CD4-positive, CD25-positive, alpha-beta regulatory T cell (primary cell): Measurements from ENCODE around the gene EYA2. TPM values are rescaled to one million over a fixed set of nuclear protein-coding genes. Genes with fewer than 3 reads are reported as not detected.

ENCODE experiments used
- ATAC-seq, 2 donors: fragments of 150-1000 bp; cut with Tn5 transposase; one replicate each; pipeline ENCODE4 v1.10.0; 2021; ENCODE audit warnings: low read depth in 2 of 2, moderate number of reproducible peaks in 2 of 2, moderate library complexity in 1 of 2
- DNase-seq, 3 donors: peaks; one replicate each; pipeline versions ENCODE4 v3.0.0 to v3.0.0-alpha.2; 2012 to 2022; ENCODE audit warnings: mixed read lengths in 1 of 3
- H3K27ac ChIP-seq: one replicate; pipeline ENCODE4 v1.7.0; 2013; ENCODE audit warnings: mild to moderate bottlenecking, low read length; ENCODE audit not compliant: insufficient read depth, poor library complexity, severe bottlenecking
- H3K27me3 ChIP-seq: one replicate; pipeline ENCODE4 v1.7.0; 2013; ENCODE audit warnings: low read length; ENCODE audit not compliant: control insufficient read depth, insufficient read depth
- H3K36me3 ChIP-seq: one replicate; pipeline ENCODE4 v1.7.0; 2013; ENCODE audit warnings: mild to moderate bottlenecking, low read length, moderate library complexity; ENCODE audit not compliant: control insufficient read depth, insufficient read depth
- H3K4me1 ChIP-seq: 2 replicates; pipeline ENCODE4 v1.7.0; 2013; ENCODE audit warnings: mild to moderate bottlenecking, low read length; ENCODE audit not compliant: insufficient read depth, control insufficient read depth, poor library complexity, severe bottlenecking
- H3K4me3 ChIP-seq: one replicate; pipeline ENCODE4 v1.7.0; 2013; ENCODE audit warnings: low read depth, mild to moderate bottlenecking, low read length, moderate library complexity
- H3K9me3 ChIP-seq, 2 experiments: 1 replicate in 1 of 2; 2 replicates in 1 of 2; pipeline ENCODE4 v1.7.0; 2013; ENCODE audit warnings: low read length in 2 of 2, mild to moderate bottlenecking in 1 of 2, moderate library complexity in 1 of 2; ENCODE audit not compliant: control insufficient read depth in 2 of 2
- H3K27ac Mint-ChIP-seq, 3 donors: one replicate each; pipeline ENCODE4 v1.8.0; 2020 to 2022; ENCODE audit warnings: mild to moderate bottlenecking in 3 of 3, mixed read lengths in 3 of 3, moderate library complexity in 2 of 3
- H3K27me3 Mint-ChIP-seq: one replicate; pipeline ENCODE4 v1.8.0; 2022; ENCODE audit warnings: mild to moderate bottlenecking, mixed read lengths
- H3K36me3 Mint-ChIP-seq: one replicate; pipeline ENCODE4 v1.8.0; 2020; ENCODE audit warnings: mixed read lengths
- H3K4me1 Mint-ChIP-seq, 4 donors: one replicate each; pipeline ENCODE4 v1.8.0; 2020 to 2022; ENCODE audit warnings: mixed read lengths in 4 of 4, mild to moderate bottlenecking in 1 of 4
- H3K4me3 Mint-ChIP-seq, 4 donors: one replicate each; pipeline ENCODE4 v1.8.0; 2020 to 2022; ENCODE audit warnings: mild to moderate bottlenecking in 4 of 4, mixed read lengths in 4 of 4, moderate library complexity in 3 of 4
- H3K9me3 Mint-ChIP-seq, 7 donors: one replicate each; pipeline ENCODE4 v1.8.0; 2020 to 2022; ENCODE audit warnings: mixed read lengths in 7 of 7, mild to moderate bottlenecking in 3 of 7, moderate library complexity in 2 of 7
- polyA plus RNA-seq, 4 donors: library from polyadenylated mRNA; unstranded; fragments of 300-500 nt; fragmentation: Illumina TruSeq; gene quantifications; one replicate each; pipeline ENCODE4 v1.2.3, GENCODE V29; 2021
- total RNA-seq: library from RNA; stranded (reverse); gene quantifications from one replicate; pipeline ENCODE4 v1.2.3, GENCODE V29; 2022

The EYA2 gene
- total and polyA plus RNA-seq, 5 donors from 2014 or later = not detected

DNA sequence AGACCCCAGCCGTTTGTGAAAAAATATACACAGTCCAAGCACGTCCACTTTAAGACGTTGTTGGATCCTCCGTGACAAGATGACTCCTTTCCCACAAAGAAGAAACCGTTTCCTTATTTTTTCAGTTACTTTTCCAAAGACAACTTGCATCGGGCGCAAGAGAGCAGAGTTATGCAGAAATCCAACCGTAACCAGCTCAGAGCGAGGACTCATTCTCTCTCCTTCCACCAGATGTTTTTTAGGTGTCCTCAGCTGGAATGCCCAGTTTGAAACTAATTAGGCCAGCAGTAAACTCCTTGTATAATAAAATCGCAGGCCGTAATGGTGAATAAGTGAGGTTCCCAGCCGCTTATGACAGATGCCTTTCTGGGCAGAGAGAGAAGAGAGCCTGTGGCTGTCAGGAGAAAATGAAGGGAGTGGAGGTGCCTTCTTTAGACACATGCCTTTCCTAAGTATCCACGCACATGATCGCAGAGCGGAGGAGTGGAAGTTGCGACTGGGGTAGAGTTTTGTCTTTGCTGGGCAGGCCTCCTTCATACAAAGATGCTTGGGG lies 2.8 kb downstream of the EYA2 start:
- no peaks in the 10 kb centered on the region for H3K4me1 Mint-ChIP-seq
- ATAC-seq (no peak), DNase-seq (no peak)
- no peak overlapping the region for H3K27ac ChIP-seq
- no peaks in the 10 kb centered on the region for H3K36me3 ChIP-seq
- no peak overlapping the region for H3K4me3 Mint-ChIP-seq
- H3K36me3 Mint-ChIP-seq = no peaks in the 10 kb centered on the region
- no peak overlapping the region for H3K27ac Mint-ChIP-seq
- H3K9me3 Mint-ChIP-seq = peaks cover 0 to 1% (median 0%) of the 10 kb centered on the region in 7 donors
- H3K4me1 ChIP-seq = no peaks in the 10 kb centered on the region
- peaks cover 6% of the 10 kb centered on the region for H3K27me3 ChIP-seq
- H3K4me3 ChIP-seq = no peak overlapping the region
- no peaks in the 10 kb centered on the region for H3K9me3 ChIP-seq
- peaks cover 70% of the 10 kb centered on the region for H3K27me3 Mint-ChIP-seq

DNA sequence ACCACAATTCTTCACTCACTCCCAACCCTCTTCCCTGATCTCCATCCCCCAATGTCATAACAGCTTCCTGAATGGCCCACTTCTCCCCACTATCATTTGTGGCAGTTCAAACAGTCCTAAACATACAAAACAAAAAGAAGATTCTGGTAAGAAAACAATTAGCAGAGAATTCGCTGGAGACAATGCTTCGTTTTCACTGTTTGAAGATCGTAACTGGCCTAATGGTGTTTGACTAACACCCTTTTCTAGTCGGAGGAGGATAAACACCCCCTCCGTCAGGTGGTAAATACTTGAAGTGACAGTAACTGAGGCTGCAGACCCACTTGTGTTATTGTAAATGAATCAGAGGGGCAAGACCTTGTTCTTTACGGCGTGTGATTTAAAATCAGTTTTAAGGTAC lies 3.8 kb downstream of the EYA2 start:
- no peaks in the 10 kb centered on the region for H3K4me1 ChIP-seq
- no peaks in the 10 kb centered on the region for H3K36me3 Mint-ChIP-seq
- DNase-seq (no peak), ATAC-seq (no peak)
- no peaks in the 10 kb centered on the region for H3K9me3 ChIP-seq
- peaks cover 0 to 1% (median 0%) of the 10 kb centered on the region in 7 donors for H3K9me3 Mint-ChIP-seq
- H3K27ac ChIP-seq = no peak overlapping the region
- no peak overlapping the region for H3K4me3 ChIP-seq
- H3K27me3 Mint-ChIP-seq = peaks cover 64% of the 10 kb centered on the region
- no peaks in the 10 kb centered on the region for H3K4me1 Mint-ChIP-seq
- no peak overlapping the region for H3K4me3 Mint-ChIP-seq
- H3K36me3 ChIP-seq = no peaks in the 10 kb centered on the region
- H3K27me3 ChIP-seq = peaks cover 6% of the 10 kb centered on the region
- no peak overlapping the region for H3K27ac Mint-ChIP-seq

DNA sequence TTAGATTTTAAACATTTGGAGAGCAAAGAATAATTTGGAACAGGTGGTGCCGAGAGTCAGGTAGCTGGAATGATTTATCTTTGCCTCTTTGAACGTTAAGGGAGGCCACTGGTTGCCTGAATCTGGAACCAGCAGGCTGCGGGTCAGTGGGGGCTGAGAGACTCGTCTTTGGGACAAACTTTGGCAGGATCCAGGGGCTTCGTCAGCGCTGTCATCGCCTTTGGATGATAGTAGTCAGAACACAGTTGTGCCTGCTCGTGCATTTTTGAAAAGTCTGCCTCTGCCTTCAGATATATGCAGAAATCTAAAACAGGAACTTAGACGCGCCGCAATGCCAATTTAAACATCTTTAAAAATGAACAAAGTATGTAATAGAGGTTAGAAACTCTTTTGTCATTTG lies 5.0 kb downstream of the EYA2 start:
- ATAC-seq = no peak
- H3K4me1 Mint-ChIP-seq = no peaks in the 10 kb centered on the region
- peaks cover 53% of the 10 kb centered on the region for H3K27me3 Mint-ChIP-seq

GRCh38 chr20:46900086-46900485 lies 5.4 kb downstream of the EYA2 start:
- ATAC-seq (no peak), DNase-seq (no peak)
- Histone ChIP-seq H3K4me1 (no peaks in the 10 kb centered on the region), H3K4me3 (no peak overlapping the region), H3K36me3 (no peaks in the 10 kb centered on the region), H3K27ac (no peak overlapping the region), H3K27me3 (no peaks in the 10 kb centered on the region), H3K9me3 (no peaks in the 10 kb centered on the region)
- Mint-ChIP-seq H3K27ac (no peak overlapping the region), H3K4me3 (no peak overlapping the region), H3K27me3 (peaks cover 53% of the 10 kb centered on the region), H3K4me1 (no peaks in the 10 kb centered on the region), H3K9me3 (peaks cover 0 to 1% (median 0%) of the 10 kb centered on the region in 7 donors), H3K36me3 (no peaks in the 10 kb centered on the region)

More for the DNA sequence above, 5.0 kb downstream of the EYA2 start:
- Histone ChIP-seq H3K27ac (no peak overlapping the region), H3K4me3 (no peak overlapping the region), H3K4me1 (no peaks in the 10 kb centered on the region), H3K36me3 (no peaks in the 10 kb centered on the region), H3K9me3 (no peaks in the 10 kb centered on the region), H3K27me3 (no peaks in the 10 kb centered on the region)
- DNase-seq = no peak
- H3K27ac Mint-ChIP-seq = no peak overlapping the region
- H3K4me3 Mint-ChIP-seq = no peak overlapping the region
- no peaks in the 10 kb centered on the region for H3K36me3 Mint-ChIP-seq
- H3K9me3 Mint-ChIP-seq = peaks cover 0 to 1% (median 0%) of the 10 kb centered on the region in 7 donors

- DNase-seq (no peak), ATAC-seq (no peak)
- Mint-ChIP-seq H3K9me3 (peaks cover 0 to 1% (median 0%) of the 10 kb centered on the region in 7 donors), H3K27me3 (peaks cover 45% of the 10 kb centered on the region), H3K27ac (no peak overlapping the region), H3K4me3 (no peak overlapping the region), H3K36me3 (no peaks in the 10 kb centered on the region), H3K4me1 (no peaks in the 10 kb centered on the region)
- H3K4me3 ChIP-seq = no peak overlapping the region
- H3K4me1 ChIP-seq = no peaks in the 10 kb centered on the region
- H3K36me3 ChIP-seq = no peaks in the 10 kb centered on the region
- H3K27me3 ChIP-seq = no peaks in the 10 kb centered on the region
- H3K9me3 ChIP-seq = no peaks in the 10 kb centered on the region
- no peak overlapping the region for H3K27ac ChIP-seq
These were observed 6.2 kb downstream of the EYA2 start for GRCh38 chr20:46900826-46901225.

DNA sequence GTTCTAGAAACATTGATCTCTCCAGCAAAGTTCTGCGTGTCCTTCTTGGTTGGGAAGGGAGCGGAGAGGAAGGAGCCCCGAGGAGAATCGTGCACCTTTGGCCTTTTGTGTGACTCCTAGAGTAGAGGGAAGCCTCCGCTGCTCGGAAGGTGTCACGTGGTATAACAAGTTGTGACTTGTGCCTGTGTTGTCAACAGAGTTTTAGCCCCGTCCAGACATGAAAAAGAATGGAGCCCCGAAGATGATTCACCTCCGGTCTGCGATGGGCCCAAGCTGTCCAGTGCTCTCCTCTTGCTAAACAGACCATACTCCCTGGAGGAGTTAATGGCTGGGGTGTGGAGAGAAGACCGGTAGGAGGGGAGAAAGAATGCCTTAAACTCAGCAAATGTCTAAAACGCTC lies 7.0 kb downstream of the EYA2 start:
- ATAC-seq = no peak
- Mint-ChIP-seq H3K36me3 (no peaks in the 10 kb centered on the region), H3K27me3 (peaks cover 39% of the 10 kb centered on the region), H3K27ac (no peak overlapping the region), H3K4me1 (no peaks in the 10 kb centered on the region), H3K9me3 (peaks cover 0 to 1% (median 0%) of the 10 kb centered on the region in 7 donors), H3K4me3 (no peak overlapping the region)
- no peak overlapping the region for H3K27ac ChIP-seq
- no peak for DNase-seq
- H3K9me3 ChIP-seq = no peaks in the 10 kb centered on the region
- H3K4me3 ChIP-seq = no peak overlapping the region
- H3K27me3 ChIP-seq = no peaks in the 10 kb centered on the region
- no peaks in the 10 kb centered on the region for H3K4me1 ChIP-seq
- H3K36me3 ChIP-seq = no peaks in the 10 kb centered on the region

DNA sequence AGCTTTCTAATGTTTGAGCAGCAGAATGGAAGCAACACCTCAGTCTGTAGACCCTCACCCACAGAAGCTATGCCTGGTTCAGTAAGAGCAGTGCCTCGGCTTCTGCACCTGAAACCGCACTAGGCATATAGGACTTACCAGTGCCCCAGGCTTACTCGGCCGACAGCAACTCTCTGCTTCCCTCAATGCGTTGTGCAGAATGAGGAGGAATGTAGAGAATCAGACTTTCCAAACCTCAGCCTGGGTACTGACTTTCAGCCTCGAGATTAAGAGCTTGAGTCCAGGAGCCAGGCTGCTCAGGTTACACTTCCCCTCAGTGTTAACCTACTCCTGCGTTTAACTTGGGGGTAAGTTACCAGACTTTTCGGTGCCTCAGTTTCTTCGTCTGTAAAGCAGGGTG lies 8.6 kb downstream of the EYA2 start:
- Histone ChIP-seq H3K4me1 (no peaks in the 10 kb centered on the region), H3K36me3 (no peaks in the 10 kb centered on the region), H3K9me3 (no peaks in the 10 kb centered on the region), H3K4me3 (no peak overlapping the region), H3K27ac (no peak overlapping the region), H3K27me3 (no peaks in the 10 kb centered on the region)
- no peaks in the 10 kb centered on the region for H3K4me1 Mint-ChIP-seq
- no peak overlapping the region for H3K4me3 Mint-ChIP-seq
- DNase-seq = no peak
- no peak overlapping the region for H3K27ac Mint-ChIP-seq
- ATAC-seq = no peak
- peaks cover 29% of the 10 kb centered on the region for H3K27me3 Mint-ChIP-seq
- no peaks in the 10 kb centered on the region for H3K36me3 Mint-ChIP-seq
- no peaks in the 10 kb centered on the region for H3K9me3 Mint-ChIP-seq

DNA sequence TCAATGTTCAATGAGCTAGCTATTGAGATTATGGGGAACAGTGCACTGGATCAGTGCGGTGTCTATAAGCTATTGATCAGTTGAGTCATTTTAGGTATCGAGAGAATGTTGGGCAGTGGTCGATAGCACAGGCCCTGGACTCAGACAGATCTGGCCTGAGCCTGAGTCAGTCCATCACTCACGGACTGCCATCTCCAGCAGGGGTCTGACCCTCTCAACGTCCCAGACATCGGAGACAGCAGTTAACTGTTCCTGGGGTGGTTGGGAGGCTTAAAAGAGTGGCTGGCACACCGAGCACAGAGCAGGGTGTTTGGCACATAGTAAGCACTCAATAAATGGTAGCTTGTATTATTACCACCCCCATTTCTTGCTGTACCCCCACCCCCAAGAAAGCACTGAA lies 9.3 kb downstream of the EYA2 start:
- Mint-ChIP-seq H3K27me3 (peaks cover 24% of the 10 kb centered on the region), H3K36me3 (no peaks in the 10 kb centered on the region), H3K27ac (no peak overlapping the region), H3K4me3 (no peak overlapping the region), H3K4me1 (no peaks in the 10 kb centered on the region), H3K9me3 (no peaks in the 10 kb centered on the region)
- Histone ChIP-seq H3K9me3 (no peaks in the 10 kb centered on the region), H3K27me3 (no peaks in the 10 kb centered on the region), H3K36me3 (no peaks in the 10 kb centered on the region), H3K27ac (no peak overlapping the region), H3K4me1 (no peaks in the 10 kb centered on the region), H3K4me3 (no peak overlapping the region)
- ATAC-seq (no peak), DNase-seq (no peak)
